NCI-H187 treated with DMSO at 0.1 percent for 48 hours (cell line): ENCODE results near the gene TTC4.

Source experiments
- DNase-seq: peaks from one replicate; lab custom pipeline; 2025; lab: John Stamatoyannopoulos, UW

The TTC4 gene

DNA sequence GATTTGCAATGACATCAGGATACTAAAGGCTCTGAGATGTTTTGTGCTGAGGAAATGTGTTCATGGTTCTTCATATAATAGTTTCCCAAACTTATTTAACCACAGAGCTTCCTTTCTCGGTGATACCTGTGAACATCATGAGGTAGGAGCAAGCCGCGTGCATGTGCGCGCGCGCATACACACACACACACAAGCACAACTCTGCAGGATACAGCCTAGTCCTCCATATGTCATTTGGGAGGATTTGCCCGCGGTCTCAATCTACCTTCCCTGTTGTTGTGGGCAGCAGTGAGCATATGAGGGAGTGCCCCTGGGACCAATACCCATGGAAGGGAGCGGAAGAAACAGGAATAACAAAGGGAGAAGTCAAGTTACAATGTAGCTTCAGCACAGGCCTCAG lies 12.2 kb upstream of the TTC4 start:
- no peak for DNase-seq

DNA sequence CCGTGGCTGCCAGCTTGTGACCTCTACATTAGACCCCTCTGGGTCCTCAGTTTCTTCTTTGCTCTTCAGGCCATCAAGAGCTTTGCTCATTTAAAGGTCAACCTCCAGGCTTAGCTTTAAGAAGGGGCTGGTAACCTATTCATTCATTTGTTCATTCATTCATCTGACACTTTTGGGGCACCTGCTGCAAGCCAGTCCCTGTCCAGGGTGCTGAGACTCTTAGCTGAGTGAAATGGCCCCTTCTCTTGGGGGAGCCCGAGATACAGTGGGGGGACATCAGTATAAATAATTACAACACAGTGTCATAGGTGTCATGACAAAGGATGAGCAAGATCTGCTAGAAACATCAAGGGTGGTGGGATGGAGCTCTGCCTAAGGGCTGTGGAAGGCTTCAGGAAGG lies 10.5 kb upstream of the TTC4 start:
- DNase-seq: no peak

DNA sequence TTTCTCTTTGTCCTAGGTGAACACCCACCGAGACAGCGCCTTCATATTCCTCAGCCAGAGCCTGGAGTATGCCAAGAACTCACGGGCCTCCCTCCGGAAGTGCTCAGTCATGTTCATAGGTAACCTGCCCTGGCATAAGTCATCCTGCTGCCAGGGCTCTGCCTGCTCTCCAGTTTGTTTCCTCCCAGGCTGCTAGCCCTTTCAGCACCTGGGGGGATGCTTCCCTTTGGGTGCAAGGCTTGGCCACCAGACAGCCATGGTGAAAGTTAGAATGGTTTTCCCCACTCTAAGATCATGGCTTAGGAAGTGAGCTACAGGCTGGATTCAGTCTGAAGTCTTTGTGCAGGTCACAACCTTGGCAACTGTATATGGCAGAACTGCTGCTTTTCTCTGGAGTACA lies 9.2 kb upstream of the TTC4 start:
- DNase-seq: no peak

GRCh38 chr1:54708385-54708784 lies 7.3 kb upstream of the TTC4 start:
- no peak for DNase-seq

DNA sequence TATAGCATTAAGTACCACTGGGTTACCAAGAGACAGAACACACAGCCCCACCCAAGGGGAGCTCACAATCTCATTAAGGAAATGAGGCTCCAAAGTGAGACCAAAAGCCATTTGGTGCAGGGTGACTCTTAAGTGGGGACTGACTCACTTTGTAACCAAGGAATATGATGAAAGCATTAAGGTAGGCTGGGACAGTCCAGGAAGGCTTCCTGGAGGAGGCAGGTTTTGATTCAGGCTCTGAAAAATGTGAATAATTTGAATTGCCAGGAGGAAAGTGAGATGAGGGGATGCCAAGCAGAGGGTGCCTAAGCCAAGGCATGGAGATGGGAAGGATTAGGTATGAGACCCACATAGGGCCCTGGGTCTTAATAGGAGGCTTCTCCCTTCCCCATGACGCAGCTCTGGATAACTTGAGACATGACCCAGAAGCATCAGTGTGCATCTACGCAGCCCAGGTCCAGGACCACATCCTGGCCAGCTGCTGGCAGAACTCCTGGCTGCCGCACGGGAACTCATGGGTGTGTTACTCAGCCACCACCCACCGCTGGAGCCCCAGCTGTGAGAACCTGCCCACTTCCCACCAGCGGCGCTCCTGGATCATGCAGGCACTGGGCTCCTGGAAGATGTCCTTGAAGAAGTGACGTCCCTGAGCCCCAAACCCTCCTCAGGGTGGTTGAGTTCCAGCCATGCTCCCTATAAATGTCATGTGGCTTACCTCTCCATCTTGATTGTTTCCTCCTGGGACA lies 5.9 kb upstream of the TTC4 start:
- DNase-seq: no peak

- no peak for DNase-seq
Measured at GRCh38 chr1:54710434-54710833, 5.2 kb upstream of the TTC4 start.

- no peak for DNase-seq
Measured at GRCh38 chr1:54710841-54711240, 4.8 kb upstream of the TTC4 start.

DNA sequence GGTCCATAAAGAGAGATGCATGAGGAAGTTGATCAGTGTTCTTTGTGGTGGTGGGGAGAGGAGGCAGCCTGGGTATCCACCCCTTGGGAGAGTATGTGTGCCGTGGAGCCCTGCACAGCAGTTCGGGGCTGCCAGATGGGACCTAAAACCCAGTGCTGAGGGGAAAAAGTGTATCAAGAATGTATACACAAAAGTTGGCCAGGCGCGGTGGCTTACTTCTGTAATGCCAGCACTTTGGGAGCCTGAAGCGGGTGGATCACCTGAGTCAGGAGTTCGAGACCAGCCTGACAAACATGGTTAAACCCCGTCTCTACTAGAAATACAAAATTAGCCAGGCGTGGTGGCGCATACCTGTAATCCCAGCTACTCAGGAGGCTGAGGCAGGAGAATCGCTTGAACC lies 4.1 kb upstream of the TTC4 start:
- no peak for DNase-seq

- no peak for DNase-seq
Measured at GRCh38 chr1:54714881-54715492, 674 bp upstream of the TTC4 start.

DNA sequence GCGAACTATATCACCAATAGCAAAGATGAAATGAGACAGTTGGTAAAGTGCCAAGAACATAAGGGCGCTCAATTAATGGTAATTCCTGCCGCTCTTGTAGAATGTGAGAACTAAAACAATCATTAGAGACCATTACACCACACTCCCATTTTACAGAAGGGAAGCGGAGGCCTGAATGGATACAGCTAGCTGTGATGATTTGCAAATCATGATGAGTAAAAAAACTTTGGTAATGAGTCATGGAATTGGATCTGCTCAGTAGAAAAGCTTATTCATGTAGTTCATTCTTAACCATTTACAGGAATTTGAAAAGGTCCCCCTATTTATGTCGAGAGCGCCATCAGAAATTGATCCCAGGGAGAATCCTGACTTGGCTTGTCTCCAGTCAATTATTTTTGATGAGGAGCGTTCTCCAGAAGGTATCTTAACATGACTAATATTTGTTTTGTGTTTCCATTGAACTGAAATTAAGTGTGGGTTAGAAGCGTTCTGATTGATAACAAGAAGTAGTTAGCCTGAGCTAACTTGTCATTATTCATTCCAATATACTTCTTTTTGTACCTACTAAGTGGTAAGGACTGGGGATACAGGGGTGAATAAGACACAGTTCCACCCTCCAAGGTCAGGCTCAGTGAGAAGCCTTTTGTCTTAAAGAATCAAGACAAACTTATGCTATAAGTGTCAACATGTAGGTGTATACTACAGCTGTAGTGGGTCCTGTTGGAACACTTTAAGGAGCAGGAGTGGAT lies 812 bp downstream of the TTC4 start:
- DNase-seq: no peak

GRCh38 chr1:54721719-54722118 lies 6.1 kb downstream of the TTC4 start:
- DNase-seq: no peak

DNA sequence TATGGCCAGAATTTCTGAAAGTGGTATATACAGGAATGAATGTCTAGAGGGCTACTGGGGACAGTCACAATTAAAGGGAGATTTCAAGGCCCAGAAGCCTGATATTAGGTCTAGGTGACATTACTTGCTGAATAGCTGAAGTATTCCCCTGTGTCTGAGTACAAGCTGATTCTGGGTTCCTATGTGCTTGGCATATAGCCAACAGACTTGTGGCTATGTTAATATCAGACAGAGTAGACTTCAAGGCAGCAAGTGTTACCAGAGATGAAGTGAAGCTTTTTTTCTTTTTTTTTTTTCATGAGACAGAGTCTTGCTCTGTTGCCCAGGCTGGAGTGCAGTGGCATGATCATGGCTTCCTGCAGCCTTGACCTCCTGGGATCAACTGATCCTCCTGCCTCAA lies 8.3 kb downstream of the TTC4 start:
- no peak for DNase-seq

- DNase-seq: no peak
Measured at GRCh38 chr1:54724771-54725170, 9.1 kb downstream of the TTC4 start.

DNA sequence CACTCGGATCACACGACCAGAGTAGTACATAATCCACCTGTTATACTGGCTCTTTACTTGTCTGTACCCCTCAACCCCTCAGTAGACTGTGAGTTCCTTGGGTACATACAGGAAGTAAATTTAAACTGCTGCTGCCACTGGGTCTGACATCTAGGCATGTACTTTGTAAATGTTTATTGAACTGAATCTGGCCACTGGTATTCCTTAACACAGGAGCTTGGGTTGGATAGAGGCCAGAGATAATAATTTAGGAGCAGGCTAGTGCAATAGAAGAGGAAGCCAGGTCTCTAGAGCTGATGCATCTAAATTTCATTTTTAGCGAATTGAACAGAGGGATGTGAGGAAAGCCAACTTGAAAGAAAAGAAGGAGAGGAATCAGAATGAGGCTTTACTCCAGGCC lies 12.4 kb downstream of the TTC4 start:
- DNase-seq: no peak

DNA sequence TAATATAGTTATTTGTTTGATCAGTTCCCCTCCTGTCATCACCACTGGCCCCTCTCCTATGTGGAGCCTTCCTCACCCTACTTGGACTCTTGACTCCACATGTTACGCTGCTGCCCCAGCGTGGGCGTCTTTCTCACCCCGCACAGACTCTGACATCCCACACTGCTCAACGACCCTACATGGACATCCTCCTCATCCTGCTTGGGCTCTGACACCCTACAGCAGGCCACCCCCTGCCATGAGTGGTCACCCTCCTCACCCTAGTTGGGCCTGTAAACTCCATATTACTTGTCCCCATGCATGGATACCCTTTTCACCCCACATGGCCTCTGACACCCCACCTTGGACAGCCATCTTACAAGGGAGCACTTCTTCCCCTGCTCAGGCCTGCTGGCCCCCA lies 21.0 kb downstream of the TTC4 start:
- DNase-seq: no peak

- no peak for DNase-seq
Measured at GRCh38 chr1:54738244-54738643, 22.6 kb downstream of the TTC4 start.

- no peak for DNase-seq
Measured at GRCh38 chr1:54741531-54741930, 25.9 kb downstream of the TTC4 start.

GRCh38 chr1:54742282-54742681 lies 26.6 kb downstream of the TTC4 start:
- no peak for DNase-seq

- no peak for DNase-seq
Measured at GRCh38 chr1:54743416-54744226, 28.0 kb downstream of the TTC4 start.

- no peak for DNase-seq
Measured at GRCh38 chr1:54744696-54745095, 29.0 kb downstream of the TTC4 start.

- DNase-seq: no peak
Measured at GRCh38 chr1:54745274-54745673, 29.6 kb downstream of the TTC4 start.

DNA sequence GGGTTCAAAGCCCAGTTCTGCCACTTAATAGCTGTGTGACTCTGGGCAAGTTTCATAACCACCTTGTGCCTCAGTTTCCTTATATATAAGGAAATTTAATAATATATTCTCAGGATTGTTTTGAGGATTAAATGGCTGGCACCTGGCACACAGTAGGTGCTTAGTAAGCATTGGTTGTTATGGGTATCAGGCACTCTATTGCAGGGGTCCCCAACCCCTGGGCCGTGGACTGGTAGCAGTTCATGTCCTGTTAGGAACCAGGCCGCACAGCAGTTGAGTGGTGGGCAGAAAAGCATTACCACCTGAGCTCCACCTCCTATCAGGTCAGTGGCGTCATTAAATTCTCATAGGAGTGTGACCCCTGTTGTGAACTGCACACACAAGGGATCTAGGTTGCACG lies 30.2 kb downstream of the TTC4 start:
- DNase-seq: no peak
